Transverse colon (tissue), 3 donors: ENCODE measurements around the gene NAP1L5.

Experiments
- POLR2A ChIP-seq: fragments of 450-650 bp; IDR thresholded peaks from one replicate; pipeline ENCODE4 v1.6.1; 2016; ENCODE audit warnings: antibody characterized with exemption, mild to moderate bottlenecking, moderate library complexity
- TF ChIP-seq, protein P1 (sequence below), 5 experiments: fragments of 200-600 bp in 3 of 5; fragments of 450-650 bp in 2 of 5; sonication (generic) in 3 of 5; IDR thresholded peaks; 1 replicate in 2 of 5; 2 replicates in 3 of 5; pipeline ENCODE4 v1.5.1; 2016 to 2017; ENCODE audit warnings: antibody characterized with exemption in 5 of 5, inconsistent platforms in 3 of 5, mild to moderate bottlenecking in 2 of 5, moderate library complexity in 1 of 5

DNA sequence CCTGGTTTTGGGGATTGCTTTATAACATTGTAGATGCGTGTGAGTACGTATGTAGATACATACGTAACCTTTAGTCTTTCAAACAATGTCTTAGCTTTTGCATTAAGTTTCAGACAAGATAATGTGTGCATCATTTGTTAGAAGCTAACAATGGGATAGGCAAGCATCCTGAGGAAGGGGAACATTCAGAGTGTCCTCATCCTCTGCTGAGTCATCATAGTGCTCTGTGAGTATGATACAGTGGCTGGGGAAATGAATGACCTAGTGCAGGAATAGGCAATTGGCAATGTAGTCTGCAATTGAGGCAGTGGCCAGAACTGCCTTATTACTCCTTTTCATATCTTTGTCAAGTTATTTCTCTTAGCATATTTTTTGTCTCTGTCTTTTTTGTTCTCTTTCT, 7.3 kb downstream of the NAP1L5 start:
- no peak for TF ChIP-seq POLR2A
- TF ChIP-seq, protein P1, sequence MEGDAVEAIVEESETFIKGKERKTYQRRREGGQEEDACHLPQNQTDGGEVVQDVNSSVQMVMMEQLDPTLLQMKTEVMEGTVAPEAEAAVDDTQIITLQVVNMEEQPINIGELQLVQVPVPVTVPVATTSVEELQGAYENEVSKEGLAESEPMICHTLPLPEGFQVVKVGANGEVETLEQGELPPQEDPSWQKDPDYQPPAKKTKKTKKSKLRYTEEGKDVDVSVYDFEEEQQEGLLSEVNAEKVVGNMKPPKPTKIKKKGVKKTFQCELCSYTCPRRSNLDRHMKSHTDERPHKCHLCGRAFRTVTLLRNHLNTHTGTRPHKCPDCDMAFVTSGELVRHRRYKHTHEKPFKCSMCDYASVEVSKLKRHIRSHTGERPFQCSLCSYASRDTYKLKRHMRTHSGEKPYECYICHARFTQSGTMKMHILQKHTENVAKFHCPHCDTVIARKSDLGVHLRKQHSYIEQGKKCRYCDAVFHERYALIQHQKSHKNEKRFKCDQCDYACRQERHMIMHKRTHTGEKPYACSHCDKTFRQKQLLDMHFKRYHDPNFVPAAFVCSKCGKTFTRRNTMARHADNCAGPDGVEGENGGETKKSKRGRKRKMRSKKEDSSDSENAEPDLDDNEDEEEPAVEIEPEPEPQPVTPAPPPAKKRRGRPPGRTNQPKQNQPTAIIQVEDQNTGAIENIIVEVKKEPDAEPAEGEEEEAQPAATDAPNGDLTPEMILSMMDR (IDR thresholded peaks at IDR 0.05): no peak
